CD4-positive, alpha-beta T cell treated with Interferon alpha-2 for 1 hour (primary cell): Measurements from ENCODE around the gene CBY2.
"Not testable (repeated sequence)": the region's sequence is repeated elsewhere in the genome, so short reads cannot be mapped to it uniquely, and the experiment has no call there.

Source experiments
- DNase-seq, 2 donors: peaks; one replicate each; pipeline ENCODE4 v3.0.0-alpha.2; 2020 to 2022

Gene CBY2

DNA sequence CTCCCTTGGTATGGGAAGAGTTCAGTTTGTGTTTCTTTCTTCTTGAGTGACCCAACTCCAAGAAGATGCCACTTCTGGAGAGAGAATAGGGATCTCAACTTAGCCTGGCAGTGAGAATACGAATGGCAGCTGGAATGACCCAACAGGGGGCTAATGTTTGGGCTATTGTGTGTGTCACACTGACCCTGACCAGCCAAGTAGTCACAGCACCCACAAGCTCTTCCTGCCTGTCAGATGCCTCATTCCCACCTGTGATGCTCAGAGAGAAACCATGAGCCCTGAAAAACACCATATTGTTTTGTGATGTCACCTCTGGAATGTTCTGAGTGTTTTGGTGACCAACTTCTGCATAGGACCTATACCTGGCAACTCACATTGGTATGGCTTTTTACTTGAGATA lies at the start of gene CBY2:
TSS of gene CBY2 (plus strand) at position 233 of the 400 bp plus-strand sequence. CDS start at position 304, 71 bp downstream.
- no peak for DNase-seq

- DNase-seq: no peak
These were observed 47.3 kb upstream of the CBY2 start for GRCh38 chr13:45654633-45655349.

GRCh38 chr13:45658586-45659235 lies 43.4 kb upstream of the CBY2 start:
- DNase-seq: no peak

DNA sequence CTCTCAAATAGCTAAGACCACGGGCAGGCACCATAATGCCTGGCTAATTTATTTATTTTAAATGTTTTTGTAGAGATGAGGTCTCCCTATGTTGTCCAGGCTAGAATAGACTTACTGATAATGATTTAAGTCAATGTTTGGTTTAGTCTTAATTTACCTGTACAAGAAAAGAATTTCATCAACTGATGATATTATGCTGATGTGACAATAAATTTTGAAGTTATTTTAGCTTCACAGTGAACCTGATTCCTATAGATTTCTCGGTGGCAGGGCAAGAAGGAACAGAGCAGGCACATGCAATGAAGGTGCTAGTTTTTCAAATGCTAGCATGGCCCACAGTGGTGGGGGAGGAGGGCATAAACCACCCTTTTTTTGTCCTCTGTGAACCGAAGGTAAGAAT lies 42.6 kb upstream of the CBY2 start:
- DNase-seq: no peak

DNA sequence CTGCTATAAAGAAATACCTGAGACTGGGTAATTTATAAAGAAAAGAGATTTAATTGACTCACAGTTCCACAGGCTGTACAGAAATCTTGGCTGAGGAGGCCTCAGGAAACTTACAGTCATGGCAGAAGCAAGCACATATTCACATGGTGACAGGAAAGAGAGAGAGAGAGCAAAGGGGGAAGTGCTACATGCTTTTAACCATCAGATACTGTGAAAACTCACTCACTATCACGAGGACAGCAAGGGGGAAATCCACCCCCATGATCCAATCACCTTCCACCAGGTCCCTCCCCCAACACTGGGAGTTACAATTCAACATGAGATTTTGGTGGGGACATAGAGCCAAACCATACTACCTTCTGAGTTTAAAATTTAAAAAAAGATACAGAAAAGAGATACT lies 41.7 kb upstream of the CBY2 start:
- DNase-seq: not testable (repeated sequence)

- DNase-seq: no peak
These were observed 40.0 kb upstream of the CBY2 start for GRCh38 chr13:45662162-45662561.

DNA sequence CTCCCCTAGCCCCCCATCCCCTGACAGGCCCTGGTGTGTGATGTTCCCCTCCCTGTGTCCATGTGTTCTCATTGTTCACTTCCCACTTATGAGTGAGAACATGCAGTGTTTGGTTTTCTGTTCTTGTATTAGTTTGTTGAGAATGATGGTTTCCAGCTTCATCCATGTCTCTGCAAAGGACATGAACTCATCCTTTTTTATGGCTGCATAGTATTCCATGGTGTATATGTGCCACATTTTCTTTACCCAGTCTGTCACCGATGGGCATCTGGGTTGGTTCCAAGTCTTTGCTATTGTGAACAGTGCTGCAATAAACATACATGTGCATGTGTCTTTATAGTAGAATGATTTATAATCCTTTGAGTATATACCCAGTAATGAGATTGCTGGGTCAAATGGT lies 39.2 kb upstream of the CBY2 start:
- not testable (repeated sequence) for DNase-seq

DNA sequence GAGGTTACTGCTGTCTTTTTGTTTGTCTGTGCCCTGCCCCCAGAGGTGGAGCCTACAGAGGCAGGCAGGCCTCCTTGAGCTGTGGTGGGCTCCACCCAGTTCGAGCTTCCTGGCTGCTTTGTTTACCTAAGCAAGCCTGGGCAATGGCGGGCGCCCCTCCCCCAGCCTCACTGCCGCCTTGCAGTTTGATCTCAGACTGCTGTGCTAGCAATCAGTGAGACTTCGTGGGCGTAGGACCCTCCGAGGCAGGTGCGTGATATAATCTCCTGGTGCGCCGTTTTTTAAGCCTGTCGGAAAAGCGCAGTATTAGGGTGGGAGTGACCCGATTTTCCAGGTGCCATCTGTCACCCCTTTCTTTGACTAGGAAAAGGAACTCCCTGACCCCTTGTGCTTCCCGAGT lies 32.5 kb upstream of the CBY2 start:
- DNase-seq: not testable (repeated sequence)

GRCh38 chr13:45670189-45670885 lies 31.8 kb upstream of the CBY2 start:
- no peak for DNase-seq

DNA sequence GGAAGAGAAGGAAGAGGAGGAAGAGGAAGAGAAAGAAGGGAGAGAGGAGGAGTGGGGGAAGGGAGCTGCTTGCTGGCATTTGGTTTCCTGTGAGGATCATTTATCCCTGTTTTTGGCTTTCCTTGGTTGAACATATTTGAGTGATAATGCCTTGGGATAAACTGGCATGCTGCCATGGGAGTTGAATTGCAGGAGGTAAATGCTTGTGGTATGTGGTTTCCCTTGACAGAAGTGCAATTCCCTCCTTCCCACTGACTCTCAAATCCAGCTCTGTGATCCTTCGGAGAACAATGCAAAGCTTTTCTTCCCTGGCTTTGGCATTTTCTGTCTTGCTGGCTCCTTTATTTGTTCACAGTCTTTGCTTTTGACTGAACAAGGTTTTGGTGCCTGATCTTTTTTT lies 27.2 kb upstream of the CBY2 start:
- DNase-seq: no peak

DNA sequence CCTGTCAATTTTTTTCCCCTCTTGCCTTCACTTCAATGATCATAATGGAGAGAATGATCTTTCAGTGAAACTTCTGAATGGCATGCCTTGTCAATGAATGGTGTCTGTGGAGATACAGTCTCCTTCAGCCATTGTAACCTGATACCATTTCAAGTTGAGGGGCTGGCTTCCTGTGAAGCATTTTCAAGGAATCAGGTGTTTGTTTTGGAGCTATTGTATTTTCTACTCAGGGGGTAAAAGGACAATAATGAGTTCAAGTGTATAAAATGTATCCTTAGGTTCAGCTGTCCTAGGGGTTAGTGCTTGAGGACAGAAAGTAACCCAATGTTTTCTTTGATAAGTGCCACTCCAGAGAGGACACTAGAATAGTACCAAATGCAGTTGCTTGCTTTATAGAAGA lies 23.8 kb upstream of the CBY2 start:
- no peak for DNase-seq

DNA sequence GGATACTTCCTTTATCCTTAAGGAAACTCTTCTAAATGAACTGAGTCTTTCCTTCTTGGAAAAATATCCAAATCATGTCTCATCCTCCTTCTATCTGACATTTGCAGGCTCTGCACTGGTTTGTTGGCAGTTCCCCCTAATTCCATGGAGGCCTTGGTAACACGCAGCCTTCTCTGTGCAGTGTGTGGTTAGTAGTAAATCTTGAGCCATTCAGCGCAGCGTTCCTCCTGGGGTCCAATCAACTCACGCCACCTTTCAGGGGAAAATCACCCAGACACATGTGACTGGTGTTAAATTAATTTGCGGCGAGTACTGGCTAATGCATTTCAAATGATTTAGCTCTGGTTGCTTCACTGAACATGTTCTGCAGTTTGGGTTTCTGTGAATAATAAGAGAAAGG lies 21.0 kb upstream of the CBY2 start:
- DNase-seq: no peak

DNA sequence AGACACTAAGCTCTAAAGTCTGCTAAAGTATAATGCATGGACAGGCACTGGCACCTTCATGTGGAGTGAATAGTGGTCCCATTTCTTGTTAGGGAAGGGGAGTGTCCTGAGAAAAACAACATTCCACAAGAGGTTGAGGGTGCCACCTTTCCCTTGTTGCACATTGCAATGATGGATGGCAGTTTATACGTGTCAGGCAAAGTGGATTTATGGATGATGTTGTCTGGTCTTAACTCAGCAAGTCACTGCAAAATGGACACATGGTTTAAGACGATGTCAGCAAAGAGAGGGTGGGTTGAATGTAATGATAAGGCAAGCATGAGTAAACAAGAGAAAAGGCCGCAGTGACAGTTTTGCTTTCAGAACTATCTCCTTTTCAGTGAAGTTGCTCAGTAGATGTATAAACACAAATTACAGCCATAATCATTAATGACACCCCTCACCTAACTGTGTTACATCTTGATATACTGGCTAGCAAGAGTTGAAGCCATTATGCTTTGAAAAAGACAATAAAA lies 19.6 kb upstream of the CBY2 start:
- DNase-seq: no peak

DNA sequence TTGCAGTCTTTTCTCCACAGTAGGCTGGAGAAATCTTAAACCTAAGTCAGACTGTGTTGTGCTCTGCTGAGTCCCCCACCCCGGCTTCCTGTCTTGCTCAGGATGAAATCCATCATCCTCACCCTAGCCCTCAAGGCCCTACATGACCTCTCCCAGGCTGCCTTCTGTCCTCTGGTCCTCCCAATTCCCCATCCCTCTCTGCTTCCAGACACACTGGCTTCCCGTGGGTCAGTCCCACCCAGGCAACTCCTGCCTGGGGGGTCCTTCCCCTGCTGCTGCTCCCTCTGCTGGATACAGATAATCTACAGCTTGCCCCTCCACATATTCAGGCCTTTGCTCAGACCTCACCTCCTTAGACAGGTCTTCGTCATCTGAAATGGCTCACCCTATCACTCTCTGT lies 18.4 kb upstream of the CBY2 start:
- DNase-seq: no peak

- no peak for DNase-seq
These were observed 13.5 kb upstream of the CBY2 start for GRCh38 chr13:45688577-45688976.

DNA sequence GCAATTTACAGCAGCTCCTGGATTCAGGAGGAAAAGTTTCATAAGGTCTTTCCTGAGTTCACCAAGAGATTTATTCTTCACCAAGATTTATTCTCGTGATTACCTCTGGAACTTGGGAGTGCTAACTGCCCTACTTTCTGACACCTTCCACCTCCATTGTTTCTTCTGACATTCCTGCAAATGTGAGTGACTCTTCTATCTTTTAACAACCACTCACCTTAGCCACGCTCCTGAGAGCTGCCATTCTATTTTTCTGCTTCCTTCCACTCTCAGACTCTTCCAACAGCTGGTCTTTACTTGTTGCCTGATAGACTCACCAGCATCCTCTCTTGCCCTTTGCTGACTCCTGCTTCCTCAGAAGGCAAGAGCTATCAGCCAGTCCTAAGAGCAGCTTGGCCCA lies 11.5 kb upstream of the CBY2 start:
- DNase-seq: no peak

GRCh38 chr13:45691251-45691650 lies 10.9 kb upstream of the CBY2 start:
- no peak for DNase-seq

DNA sequence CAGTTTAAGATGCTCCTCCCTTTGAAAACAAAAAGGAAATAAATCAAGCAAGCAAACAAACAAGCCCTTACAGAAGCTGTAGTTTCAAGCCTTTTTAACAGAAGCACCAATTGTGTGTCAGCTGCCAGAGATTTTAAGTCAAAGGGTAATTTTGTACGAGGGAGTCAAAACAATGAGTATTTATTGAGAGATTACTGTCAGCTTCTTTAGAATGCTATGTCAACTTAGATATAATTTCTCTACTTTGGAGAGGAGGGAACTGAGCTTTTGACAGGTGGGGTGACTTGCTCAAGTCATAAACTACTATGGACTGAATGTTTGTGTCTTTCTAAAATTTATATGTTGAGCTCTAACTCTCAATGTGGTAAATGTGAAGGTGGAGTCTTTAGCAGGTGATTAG lies 10.5 kb upstream of the CBY2 start:
- DNase-seq: no peak

- no peak for DNase-seq
These were observed 6.9 kb upstream of the CBY2 start for GRCh38 chr13:45695198-45695730.

- no peak for DNase-seq
These were observed 5.4 kb upstream of the CBY2 start for GRCh38 chr13:45696610-45697226.

DNA sequence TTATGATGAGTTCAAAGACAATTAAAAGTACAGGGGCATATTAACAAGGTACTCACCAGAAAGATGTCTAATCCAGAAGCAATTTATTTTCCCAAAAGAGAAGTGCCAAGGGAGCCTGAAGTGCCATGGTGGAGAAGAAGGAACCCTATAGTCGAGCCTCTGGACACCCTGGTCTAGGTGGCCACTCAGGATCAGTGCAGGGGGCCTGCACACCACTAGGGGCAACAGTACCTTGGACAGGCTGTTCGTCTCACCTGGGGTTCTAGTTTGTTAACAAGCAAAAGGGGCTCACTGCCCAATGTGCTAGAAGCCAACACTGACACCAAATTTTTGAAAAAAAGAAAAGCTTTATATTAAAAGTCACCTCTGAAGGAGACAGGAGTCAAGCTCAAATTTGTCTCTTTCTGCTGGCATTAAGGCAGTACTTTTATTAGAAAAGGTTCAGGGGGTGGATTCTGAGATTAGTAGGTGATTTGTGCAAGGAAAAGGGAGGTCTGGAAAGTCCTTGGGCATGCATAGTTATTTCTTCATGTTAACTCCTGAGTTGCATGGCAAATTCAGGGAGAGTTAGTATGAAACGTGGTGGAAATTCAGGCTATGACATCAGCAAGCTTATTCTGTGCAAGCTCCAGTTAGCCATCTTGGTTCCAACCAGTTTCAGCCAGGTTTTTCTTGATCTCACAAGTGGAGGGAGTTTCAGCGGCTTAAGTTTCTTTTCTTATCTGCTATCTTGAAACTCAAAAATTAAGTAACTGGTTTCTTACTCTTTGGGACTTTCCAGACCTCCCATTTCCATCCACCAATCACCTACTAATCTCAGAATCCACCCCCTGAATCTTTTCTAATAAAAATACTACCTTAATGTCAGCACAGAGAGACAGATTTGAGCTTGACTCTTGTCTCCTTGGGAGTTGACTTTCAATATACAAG lies 884 bp upstream of the CBY2 start:
- peak in 1 of 2 donors; percentile 14 for DNase-seq

DNA sequence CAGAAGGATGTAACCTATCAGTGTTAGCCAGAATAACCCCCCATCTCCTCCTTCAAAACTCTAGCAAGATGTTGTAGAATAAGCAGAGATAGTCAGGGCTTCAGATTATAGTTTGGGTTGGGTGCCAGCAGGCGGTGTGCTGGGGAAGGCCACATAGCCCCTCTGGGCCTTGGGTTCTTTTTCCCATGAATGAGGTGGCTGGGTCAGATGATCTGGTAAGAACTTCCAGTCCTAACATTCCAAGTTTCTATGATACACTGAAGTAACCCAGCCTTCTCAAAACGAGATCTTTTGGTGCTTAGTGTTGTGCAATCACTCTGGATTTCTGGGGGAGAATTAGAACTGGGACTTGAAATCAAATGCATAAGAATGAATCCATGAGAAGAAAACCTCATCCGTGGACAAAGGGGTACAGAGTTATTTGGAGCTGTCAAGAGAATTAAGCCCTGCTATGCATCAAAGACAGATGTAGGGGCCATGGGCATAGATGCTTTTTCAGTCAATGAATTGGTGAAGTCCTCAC lies 810 bp downstream of the CBY2 start:
- DNase-seq: no peak
